SK-N-SH (cell line): ENCODE data around the gene SH3RF2. TPM values are rescaled to one million over a fixed set of nuclear protein-coding genes. Genes with fewer than 3 reads are reported as not detected.

Experiments
- CTCF ChIA-PET: fragments of 300-600, 350-600 bp; formaldehyde crosslinking; extraction: SDS; loops from one replicate; lab custom pipeline; 2021; lab: Yijun Ruan, JAX
- POLR2A ChIA-PET: fragments of 350-600 bp; sonication (Branson Sonifier 250); formaldehyde crosslinking; extraction: SDS; loops from one replicate; lab custom pipeline; 2020; ENCODE audit warnings: antibody characterized with exemption, inconsistent platforms; lab: Yijun Ruan, JAX
- DNase-seq: peaks from one replicate; pipeline ENCODE4 v3.0.0; 2012
- H2AFZ ChIP-seq: fragments of 200-600 bp; sonication (generic); 2 replicates; pipeline ENCODE4 v1.8.1; 2016; ENCODE audit warnings: antibody characterized with exemption, mild to moderate bottlenecking, low read depth
- H3F3A ChIP-seq: fragments of 200-600 bp; sonication (generic); replicated peaks from 2 replicates; pipeline ENCODE3; 2016; ENCODE audit warnings: antibody characterized with exemption, mild to moderate bottlenecking; ENCODE audit not compliant: insufficient read depth
- H3K27ac ChIP-seq, 2 experiments: fragments of 200-500 bp in 1 of 2; fragments of 200-600 bp in 1 of 2; sonication (Bioruptor generic) in 1 of 2; sonication (generic), shearing (Covaris generic) in 1 of 2; 2 replicates each; pipeline versions ENCODE4 v1.5.1 to v1.6.1; 2014 to 2016; ENCODE audit warnings: low read depth in 2 of 2, inconsistent platforms in 1 of 2, low read length in 1 of 2, mild to moderate bottlenecking in 1 of 2, mixed read lengths in 1 of 2
- H3K27me3 ChIP-seq: fragments of 200-600 bp; sonication (generic), shearing (Covaris generic); 2 replicates; pipeline ENCODE4 v1.6.1; 2016; ENCODE audit warnings: mixed run types; ENCODE audit not compliant: insufficient read depth
- H3K36me3 ChIP-seq, 2 experiments: fragments of 200-500 bp in 1 of 2; fragments of 200-600 bp in 1 of 2; sonication (Bioruptor generic) in 1 of 2; sonication (generic) in 1 of 2; replicated peaks in 1 of 2; 2 replicates each; pipeline versions ENCODE3 to v1.5.1; 2014 to 2016; ENCODE audit warnings: low read length in 1 of 2, mild to moderate bottlenecking in 1 of 2; ENCODE audit not compliant: insufficient read depth in 2 of 2, control insufficient read depth in 1 of 2
- H3K4me1 ChIP-seq, 2 experiments: fragments of 200-500 bp in 1 of 2; fragments of 200-600 bp in 1 of 2; sonication (Bioruptor generic) in 1 of 2; sonication (generic), shearing (Covaris generic) in 1 of 2; 2 replicates each; pipeline versions ENCODE4 v1.5.1 to v1.6.1; 2014 to 2016; ENCODE audit warnings: low read depth in 1 of 2, low read length in 1 of 2, mixed run types in 1 of 2; ENCODE audit not compliant: insufficient read depth in 2 of 2, control insufficient read depth in 1 of 2
- H3K4me2 ChIP-seq: fragments of 200-600 bp; sonication (generic), shearing (Covaris generic); 2 replicates; pipeline ENCODE4 v1.6.1; 2017; ENCODE audit warnings: mixed run types
- H3K4me3 ChIP-seq, 2 experiments: fragments of 200-500 bp in 1 of 2; fragments of 200-600 bp in 1 of 2; sonication (Bioruptor generic) in 1 of 2; sonication (generic), shearing (Covaris generic) in 1 of 2; 2 replicates each; pipeline versions ENCODE4 v1.5.1 to v1.8.1; 2014 to 2016; ENCODE audit warnings: low read depth in 2 of 2, inconsistent platforms in 1 of 2, low read length in 1 of 2, mild to moderate bottlenecking in 1 of 2, mixed read lengths in 1 of 2, moderate library complexity in 1 of 2
- H3K79me2 ChIP-seq: fragments of 200-600 bp; sonication (generic); 2 replicates; pipeline ENCODE4 v1.8.1; 2017; ENCODE audit warnings: mild to moderate bottlenecking; ENCODE audit not compliant: insufficient read depth
- H3K9ac ChIP-seq: fragments of 200-600 bp; sonication (generic); 2 replicates; pipeline ENCODE4 v1.6.1; 2017; ENCODE audit warnings: mixed run types
- H3K9me2 ChIP-seq: fragments of 200-600 bp; sonication (generic); 2 replicates; pipeline ENCODE4 v1.6.1; 2017; ENCODE audit warnings: mixed run types
- H3K9me3 ChIP-seq: fragments of 200-600 bp; sonication (generic); 2 replicates; pipeline ENCODE4 v1.6.1; 2017; ENCODE audit warnings: mixed run types, mild to moderate bottlenecking, moderate library complexity
- H4K20me1 ChIP-seq: fragments of 200-600 bp; sonication (generic); 2 replicates; pipeline ENCODE4 v1.6.1; 2017; ENCODE audit warnings: mild to moderate bottlenecking, mixed run types; ENCODE audit not compliant: insufficient read depth
- CTCF ChIP-seq: fragments of 200-600 bp; sonication (generic); IDR thresholded peaks from 2 replicates; pipeline ENCODE4 v1.6.1; 2017; ENCODE audit warnings: antibody characterized with exemption, mild to moderate bottlenecking, moderate library complexity
- EP300 ChIP-seq, 2 experiments: IDR thresholded peaks; 2 replicates each; pipeline versions ENCODE4 v1.4.0 to v1.6.1; 2012; ENCODE audit warnings: borderline replicate concordance in 1 of 2, low read depth in 1 of 2, low read length in 1 of 2
- EZH2phosphoT487 ChIP-seq: fragments of 200-600 bp; sonication (generic); IDR thresholded peaks from 2 replicates; pipeline ENCODE4 v1.6.1; 2017; ENCODE audit warnings: low read depth, mixed run types, mild to moderate bottlenecking, antibody characterized with exemption, moderate library complexity, borderline replicate concordance
- FOSL2 ChIP-seq: IDR thresholded peaks from 2 replicates; pipeline ENCODE4 v1.4.0; 2012; ENCODE audit warnings: low read depth, mild to moderate bottlenecking, moderate library complexity, borderline replicate concordance
- GATA2 ChIP-seq: sonication (generic); formaldehyde crosslinking; IDR thresholded peaks from 2 replicates; pipeline ENCODE4 v1.5.0; 2020; ENCODE audit warnings: mild to moderate bottlenecking, missing genetic modification reagents
- IRF3 ChIP-seq: fragments of 150-350 bp; IDR thresholded peaks from 2 replicates; pipeline ENCODE4 v1.6.1; 2016; ENCODE audit warnings: mild to moderate bottlenecking, low read depth, low read length
- JUND ChIP-seq: IDR thresholded peaks from 2 replicates; pipeline ENCODE4 v1.4.0; 2012
- MAX ChIP-seq: IDR thresholded peaks from 2 replicates; pipeline ENCODE4 v1.4.0; 2012; ENCODE audit warnings: low read depth
- MEF2A ChIP-seq: IDR thresholded peaks from 2 replicates; pipeline ENCODE4 v1.4.0; 2012; ENCODE audit warnings: low read depth, borderline replicate concordance
- MXI1 ChIP-seq: IDR thresholded peaks from 2 replicates; pipeline ENCODE4 v1.6.1; 2012; ENCODE audit warnings: mild to moderate bottlenecking, low read depth, low read length, improper control_type of control experiment
- NRF1 ChIP-seq: IDR thresholded peaks from 2 replicates; pipeline ENCODE4 v1.6.1; 2012; ENCODE audit warnings: low read depth, mild to moderate bottlenecking, low read length
- PBX3 ChIP-seq: IDR thresholded peaks from 2 replicates; pipeline ENCODE4; 2012
- POLR2AphosphoS5 ChIP-seq: IDR thresholded peaks from 2 replicates; pipeline ENCODE4 v1.6.1; 2012; ENCODE audit warnings: low read depth, low read length
- RCOR1 ChIP-seq: fragments of 150-350 bp; IDR thresholded peaks from 2 replicates; pipeline ENCODE4 v1.6.1; 2017; ENCODE audit warnings: antibody characterized with exemption, low read length
- RFX5 ChIP-seq: IDR thresholded peaks from 2 replicates; pipeline ENCODE4 v1.6.1; 2012; ENCODE audit warnings: mild to moderate bottlenecking, improper control_type of control experiment, low read length
- SIN3A ChIP-seq: IDR thresholded peaks from 2 replicates; pipeline ENCODE4 v1.6.1; 2012; ENCODE audit warnings: low read depth, mild to moderate bottlenecking, low read length, moderate library complexity, borderline replicate concordance
- SMC3 ChIP-seq: IDR thresholded peaks from 2 replicates; pipeline ENCODE4 v1.6.1; 2012; ENCODE audit warnings: low read depth, low read length, improper control_type of control experiment
- TAF1 ChIP-seq: IDR thresholded peaks from 2 replicates; pipeline ENCODE4 v1.6.1; 2012; ENCODE audit warnings: low read depth, mild to moderate bottlenecking, low read length, moderate library complexity, borderline replicate concordance
- TEAD4 ChIP-seq: IDR thresholded peaks from 2 replicates; pipeline ENCODE4 v1.4.0; 2012; ENCODE audit warnings: mild to moderate bottlenecking, borderline replicate concordance; ENCODE audit not compliant: insufficient read depth
- USF2 ChIP-seq: fragments of 150-350 bp; IDR thresholded peaks from 2 replicates; pipeline ENCODE4 v1.6.1; 2017; ENCODE audit warnings: antibody characterized with exemption, low read length, low read depth, borderline replicate concordance
- ZBTB33 ChIP-seq: IDR thresholded peaks from 2 replicates; pipeline ENCODE4 v1.4.0; 2012; ENCODE audit warnings: low read depth, borderline replicate concordance
- WGBS: methylation state at CpG from one replicate; pipeline ENCODE4 v1.1.6; 2017; ENCODE audit warnings: low lambda C conversion rate; 5-methylcytosine and 5-hydroxymethylcytosine counted together
- polyA plus RNA-seq, 3 experiments: library from polyadenylated mRNA; depleted of rRNA; stranded (reverse); fragments of >200 nt; gene quantifications; 2 replicates each; pipeline ENCODE4 v1.2.3, GENCODE V29; 2012

Gene SH3RF2
- polyA plus RNA-seq, 1 of the 3 experiments (the other 2 are of a cell fraction), result 0.87 TPM

GRCh38 chr5:145946112-145946861, 9.9 kb downstream of the SH3RF2 start:
- Histone ChIP-seq H3K4me2 (peak overlapping the region; percentile 1; the same call in 1 of the 2 replicates), H3K4me1 (peaks cover 3 to 37% of the 10 kb centered on the region in 2 experiments; a peak in 2 of 4 replicates), H3K9me3 (no peaks in the 10 kb centered on the region), H3K79me2 (no peaks in the 10 kb centered on the region), H3K4me3 (no peak overlapping the region), H3K27ac (peak overlapping the region in 1 of 2 experiments; percentile 28; a peak in 1 of 4 replicates), H3K36me3 (no peaks in the 10 kb centered on the region), H4K20me1 (no peaks in the 10 kb centered on the region), H3K27me3 (no peaks in the 10 kb centered on the region), H3F3A (peaks cover 30% of the 10 kb centered on the region), H3K9me2 (no peaks in the 10 kb centered on the region), H2AFZ (no peak overlapping the region), H3K9ac (no peak overlapping the region)
- ChIA-PET CTCF (interaction anchor here (0.8 kb wide), 1 partner anchor 12 kb away, joined by 3 read pairs; no protein-coding TSS in a partner anchor), POLR2A (no interaction called here)
- 45% methylated on average over 4 of the region's 4 CpGs for WGBS
- peak; percentile 14 for DNase-seq
- peak; percentile 79; the same call in 1 of the 2 replicates for TF ChIP-seq FOSL2
- no peak for TF ChIP-seq NRF1
- TF ChIP-seq PBX3, result peak; percentile 92
- no peak for TF ChIP-seq TAF1
- TF ChIP-seq ZBTB33, result no peak
- peak; percentile 81 for TF ChIP-seq JUND
- TF ChIP-seq USF2, result no peak
- TF ChIP-seq CTCF, result no peak
- TF ChIP-seq RFX5, result no peak
- no peak for TF ChIP-seq GATA2 (CRISPR knock-in tag)
- no peak for TF ChIP-seq SMC3
- no peak for TF ChIP-seq MXI1
- TF ChIP-seq EP300 (IDR thresholded peaks at IDR 0.05; ENCODE audit: borderline replicate concordance in 1 of 2, low read depth in 1 of 2, low read length in 1 of 2), result peak in 1 of 2 experiments; percentile 83; a peak in 1 of 4 replicates
- TF ChIP-seq SIN3A, result no peak
- no peak for TF ChIP-seq RCOR1
- TF ChIP-seq MEF2A, result no peak
- TF ChIP-seq EZH2phosphoT487, result no peak
- no peak; the same call in 1 of the 2 replicates for TF ChIP-seq POLR2AphosphoS5
- TF ChIP-seq MAX, result peak; percentile 46; the same call in 1 of the 2 replicates
- TF ChIP-seq TEAD4, result peak; percentile 58; the same call in 1 of the 2 replicates
- no peak for TF ChIP-seq IRF3
